ENCODE results near the gene C9orf78. TPM values are rescaled to one million over a fixed set of nuclear protein-coding genes. Genes with fewer than 3 reads are reported as not detected.

The C9orf78 gene
- total RNA-seq, 3 donors from 2014 or later, result 56.7 to 189 (median 57.8) TPM

DNA sequence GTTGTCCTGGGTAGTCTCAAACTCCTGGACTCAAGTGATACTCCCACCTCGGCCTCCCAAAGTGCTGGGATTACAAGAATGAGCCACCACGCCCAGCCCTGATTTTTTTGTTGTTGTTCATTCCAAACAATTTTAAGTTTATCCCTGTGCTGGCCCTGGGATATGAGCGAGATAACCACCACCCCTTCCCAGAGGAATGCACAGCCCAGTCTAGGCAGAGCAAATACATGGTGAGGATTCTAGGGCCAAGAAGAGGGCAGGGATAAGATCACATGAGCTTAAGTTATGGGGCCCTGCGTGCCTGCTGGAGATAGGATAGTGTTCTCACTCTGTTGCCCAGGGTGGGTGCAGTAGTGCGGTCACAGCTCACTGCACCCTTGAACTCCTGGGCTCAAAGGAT, 53.1 kb downstream of the C9orf78 start:
- H3K27ac ChIP-seq, result no peak overlapping the region
- TF ChIP-seq, protein P1, sequence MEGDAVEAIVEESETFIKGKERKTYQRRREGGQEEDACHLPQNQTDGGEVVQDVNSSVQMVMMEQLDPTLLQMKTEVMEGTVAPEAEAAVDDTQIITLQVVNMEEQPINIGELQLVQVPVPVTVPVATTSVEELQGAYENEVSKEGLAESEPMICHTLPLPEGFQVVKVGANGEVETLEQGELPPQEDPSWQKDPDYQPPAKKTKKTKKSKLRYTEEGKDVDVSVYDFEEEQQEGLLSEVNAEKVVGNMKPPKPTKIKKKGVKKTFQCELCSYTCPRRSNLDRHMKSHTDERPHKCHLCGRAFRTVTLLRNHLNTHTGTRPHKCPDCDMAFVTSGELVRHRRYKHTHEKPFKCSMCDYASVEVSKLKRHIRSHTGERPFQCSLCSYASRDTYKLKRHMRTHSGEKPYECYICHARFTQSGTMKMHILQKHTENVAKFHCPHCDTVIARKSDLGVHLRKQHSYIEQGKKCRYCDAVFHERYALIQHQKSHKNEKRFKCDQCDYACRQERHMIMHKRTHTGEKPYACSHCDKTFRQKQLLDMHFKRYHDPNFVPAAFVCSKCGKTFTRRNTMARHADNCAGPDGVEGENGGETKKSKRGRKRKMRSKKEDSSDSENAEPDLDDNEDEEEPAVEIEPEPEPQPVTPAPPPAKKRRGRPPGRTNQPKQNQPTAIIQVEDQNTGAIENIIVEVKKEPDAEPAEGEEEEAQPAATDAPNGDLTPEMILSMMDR (IDR thresholded peaks at IDR 0.05), result no peak
- TF ChIP-seq POLR2AphosphoS5 (IDR thresholded peaks at IDR 0.05) (no peak), POLR2A (IDR thresholded peaks at IDR 0.05) (no peak)
- intact Hi-C loops (cut with DNase I; ENCODE audit: low total_unique reads), result loop anchor here (5.0 to 10.0 kb wide), 2 partner anchors 45 to 137 kb away; partner anchors contain the start of gene ASB6
- peaks cover under 1 to 6% of the 10 kb centered on the region in 2 donors for H3K4me1 ChIP-seq
- H3K36me3 ChIP-seq, result no peaks in the 10 kb centered on the region
- no peak overlapping the region for H3K4me3 ChIP-seq
- H3K27me3 ChIP-seq, result no peaks in the 10 kb centered on the region
- H3K9me3 ChIP-seq, result no peaks in the 10 kb centered on the region
- DNase-seq (ENCODE audit: low spot score in 2 of 2), result no peak

DNA sequence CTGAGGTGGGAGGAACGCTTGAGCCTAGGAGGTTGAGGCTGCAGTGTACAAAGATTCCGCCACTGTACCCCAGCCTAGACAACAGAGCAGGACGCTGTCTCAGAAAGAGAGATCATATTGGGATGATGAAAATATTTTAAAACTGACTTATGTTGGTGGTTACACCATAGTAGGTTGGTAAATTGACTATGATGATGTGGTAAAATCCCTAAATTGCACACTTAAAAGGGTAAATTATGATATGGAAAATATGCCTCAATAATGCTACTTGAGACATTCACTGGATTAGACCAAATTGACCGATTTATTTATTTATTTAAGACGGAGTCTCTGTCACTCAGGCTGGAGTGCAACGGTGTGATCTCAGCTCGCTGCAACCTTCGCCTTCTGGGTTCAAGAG, 53.9 kb downstream of the C9orf78 start:
- Histone ChIP-seq H3K4me3 (no peak overlapping the region), H3K27ac (no peak overlapping the region), H3K27me3 (no peaks in the 10 kb centered on the region), H3K36me3 (no peaks in the 10 kb centered on the region), H3K4me1 (peaks cover 7 to 8% of the 10 kb centered on the region in 2 donors), H3K9me3 (no peaks in the 10 kb centered on the region)
- DNase-seq (ENCODE audit: low spot score in 2 of 2), result no peak
- intact Hi-C loops (cut with DNase I; ENCODE audit: low total_unique reads), result loop anchor here (5.0 to 10.0 kb wide), 2 partner anchors 44 to 136 kb away; partner anchors contain the start of gene ASB6
- TF ChIP-seq, protein P1 (IDR thresholded peaks at IDR 0.05), result no peak
- TF ChIP-seq POLR2AphosphoS5 (IDR thresholded peaks at IDR 0.05) (no peak), POLR2A (IDR thresholded peaks at IDR 0.05) (no peak)

DNA sequence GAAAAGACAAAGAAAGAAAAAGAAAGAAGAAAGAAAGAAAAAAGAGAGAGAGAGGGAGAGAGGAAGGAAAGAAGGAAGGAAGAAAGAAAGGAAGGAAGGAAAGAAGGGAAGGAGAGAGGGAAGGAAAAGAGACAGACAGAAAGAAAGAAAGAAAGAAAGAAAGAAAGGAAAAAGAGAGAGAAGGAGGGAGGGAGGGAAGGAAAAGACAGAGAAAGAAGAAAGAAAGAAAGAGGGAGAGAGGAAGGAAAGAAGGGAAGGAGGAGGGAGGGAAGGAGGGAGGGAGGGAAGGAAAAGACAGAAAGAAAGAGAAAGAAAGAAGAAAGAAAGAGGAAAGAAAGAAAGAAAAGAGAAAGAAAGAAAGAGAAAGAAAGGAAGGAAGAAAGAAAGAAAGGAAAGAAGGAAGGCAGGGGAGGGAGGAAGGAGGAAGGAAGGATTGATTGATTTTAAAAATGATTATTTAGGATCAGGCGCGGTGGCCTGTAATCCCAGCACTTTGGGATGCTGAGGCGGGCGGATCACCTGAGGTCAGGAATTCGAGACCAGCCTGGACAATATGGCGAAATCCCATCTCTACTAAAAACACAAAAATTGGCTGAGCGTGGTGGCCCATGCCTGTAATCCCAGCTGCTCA, 55.4 kb downstream of the C9orf78 start:
- no peak for DNase-seq (ENCODE audit: low spot score in 2 of 2)
- H3K27ac ChIP-seq, result no peak overlapping the region
- H3K27me3 ChIP-seq, result no peaks in the 10 kb centered on the region
- TF ChIP-seq POLR2AphosphoS5 (IDR thresholded peaks at IDR 0.05) (no peak), POLR2A (IDR thresholded peaks at IDR 0.05) (no peak)
- TF ChIP-seq, protein P1 (IDR thresholded peaks at IDR 0.05), result no peak
- H3K4me3 ChIP-seq, result no peak overlapping the region
- H3K36me3 ChIP-seq, result no peaks in the 10 kb centered on the region
- peaks cover 7 to 8% of the 10 kb centered on the region in 2 donors for H3K4me1 ChIP-seq
- no peaks in the 10 kb centered on the region for H3K9me3 ChIP-seq
- intact Hi-C loops (cut with DNase I; ENCODE audit: low total_unique reads), result loop anchor here (5.0 to 10.0 kb wide), 2 partner anchors 42 to 135 kb away; partner anchors contain the start of gene ASB6

DNA sequence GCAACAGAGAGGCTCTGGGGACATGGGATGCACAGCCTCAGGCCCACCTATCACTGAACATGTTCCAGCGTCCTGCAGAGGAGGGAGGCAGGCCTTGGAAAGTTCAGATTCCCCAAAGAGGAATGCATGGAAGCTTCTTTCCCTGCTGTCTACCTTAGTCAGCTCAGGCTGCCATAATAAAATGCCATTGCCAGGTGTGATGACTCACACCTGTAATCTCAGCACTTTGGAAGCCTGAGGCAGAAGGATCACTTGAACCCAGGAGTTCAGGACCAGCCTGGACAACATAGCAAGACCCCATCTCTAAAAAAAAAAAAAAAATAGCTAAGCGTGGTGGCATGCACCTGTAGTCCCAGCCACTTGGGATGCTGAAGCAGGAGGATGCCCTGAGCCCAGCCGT, 56.6 kb downstream of the C9orf78 start:
- no peaks in the 10 kb centered on the region for H3K36me3 ChIP-seq
- no peak overlapping the region for H3K4me3 ChIP-seq
- H3K4me1 ChIP-seq, result peaks cover 7 to 8% of the 10 kb centered on the region in 2 donors
- H3K27me3 ChIP-seq, result no peaks in the 10 kb centered on the region
- no peak for DNase-seq (ENCODE audit: low spot score in 2 of 2)
- no peaks in the 10 kb centered on the region for H3K9me3 ChIP-seq
- intact Hi-C loops (cut with DNase I; ENCODE audit: low total_unique reads), result no loop called here
- H3K27ac ChIP-seq, result no peak overlapping the region
- TF ChIP-seq, protein P1 (IDR thresholded peaks at IDR 0.05), result no peak
- TF ChIP-seq POLR2AphosphoS5 (IDR thresholded peaks at IDR 0.05) (no peak), POLR2A (IDR thresholded peaks at IDR 0.05) (no peak)

DNA sequence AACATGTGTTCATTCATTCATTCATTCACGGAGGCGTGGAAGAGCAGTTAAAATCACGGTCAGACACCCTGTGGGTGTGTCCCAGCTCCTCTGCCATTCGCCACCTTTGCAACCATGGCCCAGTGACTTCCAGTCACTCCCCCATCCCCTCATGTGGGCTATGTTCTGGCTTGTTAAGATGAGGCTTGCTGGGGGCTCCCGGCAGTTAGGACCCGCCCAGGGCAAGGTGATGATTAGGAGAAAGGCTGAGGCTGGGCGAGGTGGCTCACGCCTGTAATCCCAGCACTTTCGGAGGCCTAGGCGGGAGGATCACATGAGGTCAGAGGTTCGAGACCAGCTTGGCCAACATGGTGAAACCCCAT, 57.3 kb downstream of the C9orf78 start:
- TF ChIP-seq, protein P1 (IDR thresholded peaks at IDR 0.05), result no peak
- TF ChIP-seq POLR2A (IDR thresholded peaks at IDR 0.05), result no peak
- TF ChIP-seq POLR2AphosphoS5 (IDR thresholded peaks at IDR 0.05), result no peak
- peak overlapping the region; percentile 90 to 93 for H3K27ac ChIP-seq
- intact Hi-C loops (cut with DNase I; ENCODE audit: low total_unique reads), result no loop called here

More for the DNA sequence above, 57.3 kb downstream of the C9orf78 start:
- no peak for DNase-seq (ENCODE audit: low spot score in 2 of 2)
- no peaks in the 10 kb centered on the region for H3K9me3 ChIP-seq
- H3K4me3 ChIP-seq, result peak overlapping the region in 1 of 3 donors; percentile 48
- H3K4me1 ChIP-seq, result peaks cover 7 to 8% of the 10 kb centered on the region in 2 donors
- no peaks in the 10 kb centered on the region for H3K36me3 ChIP-seq
- H3K27me3 ChIP-seq, result no peaks in the 10 kb centered on the region

All from breast epithelium (tissue), 4 donors.